ENCODE results near the gene COPA.

COPA gene

DNA sequence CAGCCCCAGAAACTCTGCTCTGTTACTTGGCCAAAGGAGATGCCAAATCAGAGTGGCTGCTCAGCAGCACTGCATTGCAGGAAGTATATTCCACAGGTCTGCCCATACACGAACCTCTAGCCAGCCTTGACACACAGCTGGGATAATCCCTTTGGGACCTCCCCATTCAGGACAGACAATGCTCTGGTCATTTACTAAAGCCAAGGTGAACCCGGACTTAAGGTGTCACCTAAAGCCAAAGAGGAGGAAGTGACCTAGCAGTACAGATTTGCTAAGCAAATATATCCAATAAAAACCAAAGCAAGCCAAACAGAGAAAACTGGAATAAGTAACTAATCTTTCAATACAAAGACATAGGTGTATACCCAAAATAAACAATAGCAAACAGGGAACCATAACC lies 27.7 kb downstream of the COPA start:
- Histone ChIP-seq H3K4ac (ENCODE audit: low read length) (no peak overlapping the region), H3K27ac (replicated peaks; ENCODE audit: low read length) (no peak overlapping the region), H2BK5ac (ENCODE audit: low read length) (no peak overlapping the region), H2BK15ac (ENCODE audit: low read length) (no peak overlapping the region), H2BK120ac (ENCODE audit: low read depth, low read length) (no peak overlapping the region), H2AFZ (ENCODE audit: low read length) (no peak overlapping the region), H3K79me1 (ENCODE audit: low read depth, low read length) (peaks cover 2% of the 10 kb centered on the region), H3K9ac (ENCODE audit: low read depth, low read length, poor library complexity) (no peak overlapping the region), H3K36me3 (replicated peaks in 1 of 2; ENCODE audit: control insufficient read depth in 2 of 2, insufficient read depth in 2 of 2, low read length in 2 of 2) (peaks cover 30 to 94% of the 10 kb centered on the region in 2 donors), H3K27me3 (ENCODE audit: control insufficient read depth in 3 of 3, insufficient read depth in 3 of 3, low read depth in 1 of 3, low read length in 3 of 3) (peaks cover 0 to 2% (median 0%) of the 10 kb centered on the region in 3 experiments), H4K8ac (ENCODE audit: low read depth, low read length) (no peak overlapping the region), H3K18ac (ENCODE audit: low read length) (no peak overlapping the region), H2BK12ac (ENCODE audit: low read length) (no peak overlapping the region), H3K4me1 (ENCODE audit: control insufficient read depth in 2 of 2, insufficient read depth in 1 of 2, low read depth in 1 of 2, low read length in 2 of 2) (no peaks in the 10 kb centered on the region), H3K9me3 (replicated peaks in 1 of 2; ENCODE audit: control insufficient read depth in 2 of 2, insufficient read depth in 1 of 2, low read depth in 1 of 2, low read length in 2 of 2) (peaks cover 4 to 21% of the 10 kb centered on the region in 2 donors), H3K23ac (ENCODE audit: low read depth, low read length, poor library complexity) (no peak overlapping the region), H4K91ac (ENCODE audit: low read depth, low read length, poor library complexity) (no peak overlapping the region), H3K14ac (ENCODE audit: low read length) (no peak overlapping the region), H2AK5ac (ENCODE audit: low read depth, low read length) (no peak overlapping the region), H3K4me3 (ENCODE audit: low read length in 2 of 2) (no peak overlapping the region), H3K4me2 (ENCODE audit: insufficient read depth, low read length, poor library complexity, severe bottlenecking) (no peak overlapping the region)
- no peak for DNase-seq (ENCODE audit: low spot score)
- no CpG with 5 or more reads among the region's 2 CpGs for WGBS, 2 donors (ENCODE audit: extremely low coverage in 2 of 2, insufficient read length in 2 of 2, insufficient replicate concordance in 1 of 2)

DNA sequence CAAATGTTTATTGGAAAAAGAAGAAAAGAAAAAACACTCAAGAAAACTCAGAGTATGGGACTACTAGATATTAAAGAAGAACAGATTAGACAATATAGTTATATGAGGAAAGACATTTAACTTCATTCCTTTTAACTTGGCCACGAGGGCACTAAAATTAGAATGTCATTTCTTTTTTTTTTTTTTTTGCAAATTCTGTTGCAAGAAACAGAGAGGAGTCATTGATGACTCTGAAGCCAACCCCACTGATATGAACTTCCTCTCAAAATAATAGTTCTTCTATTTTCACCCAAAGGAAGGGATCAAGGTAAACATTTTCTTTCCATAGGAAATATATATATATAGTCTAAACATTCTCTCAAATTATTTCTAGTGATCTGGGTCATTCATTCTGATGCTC lies 33.5 kb downstream of the COPA start:
- Histone ChIP-seq H4K8ac (ENCODE audit: low read depth, low read length) (no peak overlapping the region), H3K9me3 (replicated peaks in 1 of 2; ENCODE audit: control insufficient read depth in 2 of 2, insufficient read depth in 1 of 2, low read depth in 1 of 2, low read length in 2 of 2) (peaks cover 0 to 4% of the 10 kb centered on the region in 2 donors), H2AFZ (ENCODE audit: low read length) (no peak overlapping the region), H3K9ac (ENCODE audit: low read depth, low read length, poor library complexity) (no peak overlapping the region), H3K27ac (replicated peaks; ENCODE audit: low read length) (no peak overlapping the region), H2AK5ac (ENCODE audit: low read depth, low read length) (no peak overlapping the region), H3K27me3 (ENCODE audit: control insufficient read depth in 3 of 3, insufficient read depth in 3 of 3, low read depth in 1 of 3, low read length in 3 of 3) (peaks cover 0 to 2% (median 0%) of the 10 kb centered on the region in 3 experiments), H3K4ac (ENCODE audit: low read length) (no peak overlapping the region), H2BK120ac (ENCODE audit: low read depth, low read length) (no peak overlapping the region), H3K4me2 (ENCODE audit: insufficient read depth, low read length, poor library complexity, severe bottlenecking) (no peak overlapping the region), H3K18ac (ENCODE audit: low read length) (no peak overlapping the region), H3K14ac (ENCODE audit: low read length) (no peak overlapping the region), H2BK12ac (ENCODE audit: low read length) (no peak overlapping the region), H3K36me3 (replicated peaks in 1 of 2; ENCODE audit: control insufficient read depth in 2 of 2, insufficient read depth in 2 of 2, low read length in 2 of 2) (peaks cover 40 to 96% of the 10 kb centered on the region in 2 donors), H3K23ac (ENCODE audit: low read depth, low read length, poor library complexity) (no peak overlapping the region), H3K4me1 (ENCODE audit: control insufficient read depth in 2 of 2, insufficient read depth in 1 of 2, low read depth in 1 of 2, low read length in 2 of 2) (no peaks in the 10 kb centered on the region), H3K79me1 (ENCODE audit: low read depth, low read length) (peaks cover 2% of the 10 kb centered on the region), H4K91ac (ENCODE audit: low read depth, low read length, poor library complexity) (no peak overlapping the region), H2BK5ac (ENCODE audit: low read length) (no peak overlapping the region), H2BK15ac (ENCODE audit: low read length) (no peak overlapping the region), H3K4me3 (ENCODE audit: low read length in 2 of 2) (no peak overlapping the region)
- no peak for DNase-seq (ENCODE audit: low spot score)
- WGBS, 2 donors (ENCODE audit: extremely low coverage in 2 of 2, insufficient read length in 2 of 2, insufficient replicate concordance in 1 of 2) = no CpG with 5 or more reads among the region's 1 CpG

DNA sequence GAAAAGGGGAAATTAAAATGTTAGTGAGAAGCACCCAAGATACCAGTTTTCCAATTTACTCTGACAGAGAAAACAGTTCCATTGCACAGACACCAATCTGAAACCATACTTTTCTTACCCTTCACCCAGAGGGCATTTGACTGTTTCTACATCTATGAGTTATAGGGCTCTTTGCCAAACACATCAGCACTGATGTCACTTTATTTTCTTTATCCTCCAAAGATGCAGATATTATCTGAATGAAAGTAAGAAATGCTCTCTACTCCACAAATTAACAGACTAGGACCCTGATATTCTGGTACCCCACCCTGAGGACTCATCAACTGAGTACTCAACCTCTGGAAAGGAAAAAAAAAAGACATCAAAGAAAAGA lies 33.9 kb downstream of the COPA start:
- Histone ChIP-seq H3K14ac (ENCODE audit: low read length) (no peak overlapping the region), H3K4ac (ENCODE audit: low read length) (no peak overlapping the region), H2BK15ac (ENCODE audit: low read length) (no peak overlapping the region), H2BK5ac (ENCODE audit: low read length) (no peak overlapping the region), H3K79me1 (ENCODE audit: low read depth, low read length) (peaks cover 2% of the 10 kb centered on the region), H3K36me3 (replicated peaks in 1 of 2; ENCODE audit: control insufficient read depth in 2 of 2, insufficient read depth in 2 of 2, low read length in 2 of 2) (peaks cover 37 to 94% of the 10 kb centered on the region in 2 donors), H3K18ac (ENCODE audit: low read length) (no peak overlapping the region), H3K4me2 (ENCODE audit: insufficient read depth, low read length, poor library complexity, severe bottlenecking) (no peak overlapping the region), H3K9me3 (replicated peaks in 1 of 2; ENCODE audit: control insufficient read depth in 2 of 2, insufficient read depth in 1 of 2, low read depth in 1 of 2, low read length in 2 of 2) (peaks cover 0 to 4% of the 10 kb centered on the region in 2 donors), H4K8ac (ENCODE audit: low read depth, low read length) (no peak overlapping the region), H4K91ac (ENCODE audit: low read depth, low read length, poor library complexity) (no peak overlapping the region), H3K4me1 (ENCODE audit: control insufficient read depth in 2 of 2, insufficient read depth in 1 of 2, low read depth in 1 of 2, low read length in 2 of 2) (no peaks in the 10 kb centered on the region), H3K23ac (ENCODE audit: low read depth, low read length, poor library complexity) (no peak overlapping the region), H3K9ac (ENCODE audit: low read depth, low read length, poor library complexity) (no peak overlapping the region), H2AFZ (ENCODE audit: low read length) (no peak overlapping the region), H2AK5ac (ENCODE audit: low read depth, low read length) (no peak overlapping the region), H3K27ac (replicated peaks; ENCODE audit: low read length) (no peak overlapping the region), H3K4me3 (ENCODE audit: low read length in 2 of 2) (no peak overlapping the region), H2BK12ac (ENCODE audit: low read length) (no peak overlapping the region), H2BK120ac (ENCODE audit: low read depth, low read length) (no peak overlapping the region), H3K27me3 (ENCODE audit: control insufficient read depth in 3 of 3, insufficient read depth in 3 of 3, low read depth in 1 of 3, low read length in 3 of 3) (peaks cover 0 to 2% (median 0%) of the 10 kb centered on the region in 3 experiments)
- DNase-seq (ENCODE audit: low spot score) = no peak

DNA sequence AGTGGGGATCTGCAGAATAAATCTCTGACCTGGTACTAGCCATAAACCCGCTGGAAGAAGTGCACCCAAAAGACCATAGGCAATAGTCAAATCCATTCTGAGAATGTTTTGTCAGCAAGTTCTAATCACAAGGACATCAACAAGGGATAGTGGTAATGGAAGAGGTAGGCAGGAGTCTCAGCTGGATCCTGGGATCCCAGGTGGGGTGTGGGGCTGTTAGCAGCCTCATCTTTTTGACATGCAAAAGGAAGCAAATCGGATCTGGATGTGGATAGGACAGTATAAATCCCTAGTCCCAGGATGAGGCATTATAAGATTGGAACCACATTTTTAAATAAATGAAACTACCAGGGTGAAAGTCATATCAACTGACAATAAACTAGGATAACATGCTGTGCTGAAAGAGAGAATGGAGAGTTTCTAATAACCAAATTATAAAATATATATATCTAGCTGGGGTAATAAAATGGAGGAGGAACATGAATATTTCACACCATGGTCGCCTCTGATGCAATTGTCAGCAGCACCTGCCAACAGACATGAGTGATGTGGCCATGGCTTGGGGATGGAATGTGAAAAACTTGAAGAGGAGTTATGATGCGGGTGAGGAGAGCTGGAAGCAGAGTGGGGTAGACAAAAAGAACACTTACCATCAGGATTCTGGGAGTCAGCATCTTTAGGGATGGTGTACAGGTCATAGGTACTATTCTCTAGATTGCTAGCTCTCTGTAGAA lies 34.4 kb downstream of the COPA start:
- Histone ChIP-seq H3K23ac (ENCODE audit: low read depth, low read length, poor library complexity) (no peak overlapping the region), H4K8ac (ENCODE audit: low read depth, low read length) (no peak overlapping the region), H3K4me3 (ENCODE audit: low read length in 2 of 2) (no peak overlapping the region), H2BK15ac (ENCODE audit: low read length) (no peak overlapping the region), H2BK12ac (ENCODE audit: low read length) (no peak overlapping the region), H3K4ac (ENCODE audit: low read length) (no peak overlapping the region), H2BK120ac (ENCODE audit: low read depth, low read length) (no peak overlapping the region), H3K4me2 (ENCODE audit: insufficient read depth, low read length, poor library complexity, severe bottlenecking) (no peak overlapping the region), H2BK5ac (ENCODE audit: low read length) (no peak overlapping the region), H3K27ac (replicated peaks; ENCODE audit: low read length) (no peak overlapping the region), H3K18ac (ENCODE audit: low read length) (no peak overlapping the region), H4K91ac (ENCODE audit: low read depth, low read length, poor library complexity) (no peak overlapping the region), H2AK5ac (ENCODE audit: low read depth, low read length) (no peak overlapping the region), H3K27me3 (ENCODE audit: control insufficient read depth in 3 of 3, insufficient read depth in 3 of 3, low read depth in 1 of 3, low read length in 3 of 3) (peaks cover 0 to 2% (median 0%) of the 10 kb centered on the region in 3 experiments), H3K9ac (ENCODE audit: low read depth, low read length, poor library complexity) (no peak overlapping the region), H3K36me3 (replicated peaks in 1 of 2; ENCODE audit: control insufficient read depth in 2 of 2, insufficient read depth in 2 of 2, low read length in 2 of 2) (peaks cover 35 to 94% of the 10 kb centered on the region in 2 donors), H3K9me3 (replicated peaks in 1 of 2; ENCODE audit: control insufficient read depth in 2 of 2, insufficient read depth in 1 of 2, low read depth in 1 of 2, low read length in 2 of 2) (peaks cover 0 to 4% of the 10 kb centered on the region in 2 donors), H3K4me1 (ENCODE audit: control insufficient read depth in 2 of 2, insufficient read depth in 1 of 2, low read depth in 1 of 2, low read length in 2 of 2) (no peaks in the 10 kb centered on the region), H2AFZ (ENCODE audit: low read length) (no peak overlapping the region), H3K79me1 (ENCODE audit: low read depth, low read length) (peaks cover 2% of the 10 kb centered on the region), H3K14ac (ENCODE audit: low read length) (no peak overlapping the region)
- no CpG with 5 or more reads among the region's 4 CpGs for WGBS, 2 donors (ENCODE audit: extremely low coverage in 2 of 2, insufficient read length in 2 of 2, insufficient replicate concordance in 1 of 2)
- DNase-seq (ENCODE audit: low spot score) = no peak

Data from neuronal stem cell (in vitro differentiated cells).